Mucosa of rectum (tissue), 2 donors: ENCODE data around the gene BSPRY.
"Not testable (repeated sequence)": the region's sequence is repeated elsewhere in the genome, so short reads cannot be mapped to it uniquely, and the experiment has no call there.

Experiments used
- H3K27ac ChIP-seq, 2 donors: one replicate each; pipeline ENCODE4 v1.7.0; 2013; ENCODE audit warnings: inconsistent platforms in 2 of 2, low read depth in 2 of 2, low read length in 2 of 2
- H3K27me3 ChIP-seq, 2 donors: one replicate each; pipeline ENCODE4 v1.7.0; 2013; ENCODE audit warnings: low read length in 2 of 2; ENCODE audit not compliant: control insufficient read depth in 2 of 2, insufficient read depth in 2 of 2
- H3K36me3 ChIP-seq, 2 donors: one replicate each; pipeline ENCODE4 v1.7.0; 2013; ENCODE audit warnings: low read length in 2 of 2; ENCODE audit not compliant: control insufficient read depth in 2 of 2, insufficient read depth in 2 of 2
- H3K4me1 ChIP-seq, 2 donors: one replicate each; pipeline ENCODE4 v1.7.0; 2013; ENCODE audit warnings: low read length in 2 of 2, mild to moderate bottlenecking in 1 of 2; ENCODE audit not compliant: control insufficient read depth in 2 of 2, insufficient read depth in 2 of 2
- H3K4me3 ChIP-seq, 2 donors: one replicate each; pipeline ENCODE4 v1.7.0; 2013; ENCODE audit warnings: low read length in 2 of 2
- H3K9ac ChIP-seq, 2 donors: one replicate each; pipeline ENCODE4 v1.7.0; 2013; ENCODE audit warnings: low read length in 2 of 2, low read depth in 1 of 2, mild to moderate bottlenecking in 1 of 2
- H3K9me3 ChIP-seq, 2 donors: one replicate each; pipeline ENCODE4 v1.7.0; 2013; ENCODE audit warnings: low read length in 2 of 2; ENCODE audit not compliant: control insufficient read depth in 2 of 2
- donor health status: healthy.
- donor health status: Normal muscosa, but diverticular disease.

BSPRY gene

GRCh38 chr9:113352411-113352810 lies 3.1 kb downstream of the BSPRY start:
- Histone ChIP-seq H3K9ac (no peak overlapping the region), H3K9me3 (no peaks in the 10 kb centered on the region), H3K27me3 (peaks cover 0 to 2% of the 10 kb centered on the region in 2 donors), H3K36me3 (peaks cover 0 to 6% of the 10 kb centered on the region in 2 donors), H3K4me3 (no peak overlapping the region), H3K4me1 (peaks cover 17 to 21% of the 10 kb centered on the region in 2 donors), H3K27ac (no peak overlapping the region)

GRCh38 chr9:113355040-113355596 lies 5.8 kb downstream of the BSPRY start:
- no peak overlapping the region for H3K4me3 ChIP-seq
- peaks cover 7 to 8% of the 10 kb centered on the region in 2 donors for H3K36me3 ChIP-seq
- no peaks in the 10 kb centered on the region for H3K9me3 ChIP-seq
- H3K4me1 ChIP-seq: peaks cover 4 to 5% of the 10 kb centered on the region in 2 donors
- H3K27me3 ChIP-seq: no peaks in the 10 kb centered on the region
- H3K27ac ChIP-seq: no peak overlapping the region
- no peak overlapping the region for H3K9ac ChIP-seq

- H3K27ac ChIP-seq: no peak overlapping the region
- no peak overlapping the region for H3K4me3 ChIP-seq
- no peak overlapping the region for H3K9ac ChIP-seq
- H3K9me3 ChIP-seq: no peaks in the 10 kb centered on the region
- peaks cover 11 to 13% of the 10 kb centered on the region in 2 donors for H3K36me3 ChIP-seq
- H3K4me1 ChIP-seq: no peaks in the 10 kb centered on the region
- H3K27me3 ChIP-seq: no peaks in the 10 kb centered on the region
Observed at GRCh38 chr9:113356686-113357292, 7.4 kb downstream of the BSPRY start.

- Histone ChIP-seq H3K9me3 (no peaks in the 10 kb centered on the region), H3K4me1 (no peaks in the 10 kb centered on the region), H3K9ac (no peak overlapping the region), H3K36me3 (peaks cover 13% of the 10 kb centered on the region in 2 donors), H3K27me3 (no peaks in the 10 kb centered on the region), H3K27ac (no peak overlapping the region), H3K4me3 (no peak overlapping the region)
Observed at GRCh38 chr9:113359385-113359784, 10.0 kb downstream of the BSPRY start.

GRCh38 chr9:113360242-113360842 lies 11.0 kb downstream of the BSPRY start:
- no peak overlapping the region for H3K27ac ChIP-seq
- no peaks in the 10 kb centered on the region for H3K4me1 ChIP-seq
- no peak overlapping the region for H3K4me3 ChIP-seq
- peaks cover 9 to 13% of the 10 kb centered on the region in 2 donors for H3K36me3 ChIP-seq
- no peak overlapping the region for H3K9ac ChIP-seq
- H3K9me3 ChIP-seq: no peaks in the 10 kb centered on the region
- no peaks in the 10 kb centered on the region for H3K27me3 ChIP-seq

- H3K27ac ChIP-seq: no peak overlapping the region
- H3K4me3 ChIP-seq: no peak overlapping the region
- no peaks in the 10 kb centered on the region for H3K4me1 ChIP-seq
- H3K9me3 ChIP-seq: no peaks in the 10 kb centered on the region
- peaks cover 11 to 14% of the 10 kb centered on the region in 2 donors for H3K36me3 ChIP-seq
- H3K27me3 ChIP-seq: no peaks in the 10 kb centered on the region
- H3K9ac ChIP-seq: no peak overlapping the region
Observed at GRCh38 chr9:113361304-113362018, 12.1 kb downstream of the BSPRY start.

- H3K27me3 ChIP-seq: no peaks in the 10 kb centered on the region
- no peaks in the 10 kb centered on the region for H3K4me1 ChIP-seq
- H3K9ac ChIP-seq: no peak overlapping the region
- H3K27ac ChIP-seq: no peak overlapping the region
- H3K36me3 ChIP-seq: peaks cover 11 to 18% of the 10 kb centered on the region in 2 donors
- no peaks in the 10 kb centered on the region for H3K9me3 ChIP-seq
- no peak overlapping the region for H3K4me3 ChIP-seq
Observed at GRCh38 chr9:113363336-113363735, 14.0 kb downstream of the BSPRY start.

- Histone ChIP-seq H3K27me3 (no peaks in the 10 kb centered on the region), H3K27ac (no peak overlapping the region), H3K4me3 (no peak overlapping the region), H3K9me3 (no peaks in the 10 kb centered on the region), H3K36me3 (peaks cover 11% of the 10 kb centered on the region in 2 donors), H3K9ac (no peak overlapping the region), H3K4me1 (no peaks in the 10 kb centered on the region)
Observed at GRCh38 chr9:113364951-113365350, 15.6 kb downstream of the BSPRY start.

- H3K27me3 ChIP-seq: not testable (repeated sequence)
Observed at GRCh38 chr9:113365652-113366051, 16.3 kb downstream of the BSPRY start.

GRCh38 chr9:113368348-113368981 lies 19.1 kb downstream of the BSPRY start:
- Histone ChIP-seq H3K9ac (no peak overlapping the region), H3K27ac (no peak overlapping the region), H3K27me3 (no peaks in the 10 kb centered on the region), H3K4me3 (no peak overlapping the region), H3K36me3 (peaks cover 14 to 19% of the 10 kb centered on the region in 2 donors), H3K4me1 (peaks cover 3 to 4% of the 10 kb centered on the region in 2 donors), H3K9me3 (no peaks in the 10 kb centered on the region)

More at GRCh38 chr9:113365652-113366051, 16.3 kb downstream of the BSPRY start:
- H3K4me1 ChIP-seq, H3K9ac ChIP-seq, H3K27ac ChIP-seq, H3K9me3 ChIP-seq, H3K36me3 ChIP-seq, H3K4me3 ChIP-seq: not testable (repeated sequence)
